ENCODE measurements around the gene PROC.
A peak's percentile ranks its signal among the peaks of the same experiment; 100 is the strongest.
"Not testable (repeated sequence)": the region's sequence is repeated elsewhere in the genome, so short reads cannot be mapped to it uniquely, and the experiment has no call there.

PROC gene

GRCh38 chr2:127427376-127428056 is 9.3 kb downstream of the PROC start:
- no peak for DNase-seq (ENCODE audit: low spot score)

GRCh38 chr2:127428057-127428814 is 10.0 kb downstream of the PROC start:
- DNase-seq (ENCODE audit: low spot score) = no peak

- DNase-seq (ENCODE audit: low spot score) = no peak
These were observed 10.5 kb downstream of the PROC start for GRCh38 chr2:127428815-127429109.

DNA sequence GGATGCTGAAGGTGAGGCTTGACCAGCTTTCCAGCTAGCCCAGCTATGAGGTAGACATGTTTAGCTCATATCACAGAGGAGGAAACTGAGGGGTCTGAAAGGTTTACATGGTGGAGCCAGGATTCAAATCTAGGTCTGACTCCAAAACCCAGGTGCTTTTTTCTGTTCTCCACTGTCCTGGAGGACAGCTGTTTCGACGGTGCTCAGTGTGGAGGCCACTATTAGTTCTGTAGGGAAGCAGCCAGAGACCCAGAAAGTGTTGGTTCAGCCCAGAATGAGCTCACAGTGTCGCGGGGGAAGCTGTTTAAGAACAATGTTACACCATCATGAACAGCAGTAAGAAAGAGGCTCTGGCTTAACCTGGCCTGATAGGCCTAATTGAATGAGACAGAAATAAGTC is 11.1 kb downstream of the PROC start:
- DNase-seq (ENCODE audit: low spot score) = no peak

DNA sequence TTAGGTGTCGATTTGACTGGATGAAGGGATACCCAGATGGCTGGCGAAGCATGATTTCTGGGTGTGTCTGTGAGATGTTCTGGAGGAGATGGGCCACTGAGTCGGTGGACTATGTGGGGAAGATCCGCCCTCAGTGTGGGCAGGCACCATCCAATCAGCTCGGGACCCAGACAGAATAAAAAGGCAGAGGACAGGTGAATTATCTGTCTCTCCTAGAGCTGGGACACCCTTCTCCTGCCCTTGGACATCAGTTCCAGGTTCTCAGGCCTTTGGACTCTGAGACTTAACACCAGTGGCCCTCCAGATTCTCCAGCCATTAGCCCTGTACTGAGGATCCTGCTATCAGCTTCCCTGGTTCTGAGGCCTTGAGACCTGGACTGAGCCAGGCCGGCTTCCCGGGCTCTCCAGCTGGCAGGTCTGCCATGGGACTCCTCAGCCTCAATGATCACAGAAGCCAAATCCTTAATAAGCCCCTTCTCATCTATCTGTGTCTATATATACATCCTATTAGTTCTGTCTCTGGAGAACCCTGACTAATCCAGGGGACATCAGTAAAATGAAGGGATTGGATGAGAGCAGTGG is 11.7 kb downstream of the PROC start:
- DNase-seq (ENCODE audit: low spot score) = no peak

DNA sequence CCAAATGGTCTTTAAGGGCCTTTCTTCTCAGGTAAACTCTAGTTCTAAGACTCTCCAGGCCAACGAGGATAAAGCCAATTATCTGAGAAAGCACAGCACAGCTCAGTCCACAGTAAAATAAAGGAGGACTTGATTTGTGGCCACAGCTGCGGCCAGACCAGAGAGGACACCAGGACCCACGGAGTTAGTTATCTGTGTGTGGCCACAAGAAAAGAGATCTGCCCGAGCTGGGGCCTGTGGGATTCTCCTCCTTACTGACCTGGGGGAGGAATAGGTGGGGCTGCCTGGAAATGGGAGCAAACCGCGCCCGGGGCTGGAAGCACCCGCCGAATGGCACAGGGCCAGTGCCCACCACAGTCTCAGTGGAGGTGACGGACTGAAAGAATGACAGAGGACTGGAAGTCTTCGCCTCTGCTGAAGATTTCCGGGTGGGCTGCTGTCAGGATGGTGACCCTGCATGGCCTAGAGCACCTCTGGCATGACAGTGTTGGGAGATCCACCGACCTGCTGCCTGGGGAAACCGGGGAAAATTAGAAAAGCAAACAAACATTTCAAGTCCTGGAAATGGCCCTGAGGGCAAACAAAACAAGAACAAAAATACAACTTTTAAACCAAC is 13.3 kb downstream of the PROC start:
- no peak for DNase-seq (ENCODE audit: low spot score)

- DNase-seq (ENCODE audit: low spot score) = no peak
These were observed 16.3 kb downstream of the PROC start for GRCh38 chr2:127434515-127434914.

DNA sequence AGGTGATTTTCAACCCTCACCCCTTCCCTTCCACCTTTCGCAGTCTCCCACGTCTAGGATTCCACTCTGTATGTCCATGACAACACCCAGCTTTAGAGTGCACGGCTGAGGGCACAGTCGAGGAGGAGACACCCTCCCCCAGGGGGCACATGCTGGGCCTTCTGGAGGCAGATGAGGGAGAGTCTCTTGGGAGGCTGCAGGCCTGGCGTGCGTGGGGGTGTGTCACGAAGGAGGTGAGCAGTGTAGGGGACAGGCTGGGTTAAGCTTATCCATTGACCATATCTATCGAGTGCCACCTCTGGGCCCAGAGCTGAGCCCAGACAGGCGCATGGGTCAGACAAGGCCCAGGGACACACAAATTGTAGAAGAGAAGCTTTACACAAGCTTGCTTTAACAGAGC is 18.8 kb downstream of the PROC start:
- no peak for DNase-seq (ENCODE audit: low spot score)

GRCh38 chr2:127437781-127438726 is 19.8 kb downstream of the PROC start:
- no peak for DNase-seq (ENCODE audit: low spot score)

DNA sequence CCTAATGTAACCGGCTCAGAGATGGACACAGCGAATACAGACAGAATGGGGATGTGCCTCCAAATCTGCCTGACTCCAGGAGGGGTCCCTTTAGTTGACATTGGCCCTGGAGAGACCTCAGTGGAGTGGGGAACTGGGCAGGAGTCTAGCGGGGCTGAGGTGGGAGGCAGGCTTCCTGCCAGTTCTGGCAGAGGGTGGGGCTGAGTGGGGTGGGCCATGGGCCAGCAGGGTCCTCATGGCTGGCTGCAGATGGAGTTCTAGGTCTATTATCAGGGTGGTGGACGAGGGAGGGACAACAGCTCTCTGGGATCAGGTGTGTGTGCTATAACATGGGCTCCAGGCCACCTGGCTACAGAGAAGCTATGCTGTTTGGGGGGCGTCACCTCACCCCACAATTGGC is 21.1 kb downstream of the PROC start:
- no peak for DNase-seq (ENCODE audit: low spot score)

- DNase-seq (ENCODE audit: low spot score) = no peak
These were observed 30.3 kb downstream of the PROC start for GRCh38 chr2:127448526-127448925.

GRCh38 chr2:127449414-127449813 is 31.2 kb downstream of the PROC start:
- no peak for DNase-seq (ENCODE audit: low spot score)

DNA sequence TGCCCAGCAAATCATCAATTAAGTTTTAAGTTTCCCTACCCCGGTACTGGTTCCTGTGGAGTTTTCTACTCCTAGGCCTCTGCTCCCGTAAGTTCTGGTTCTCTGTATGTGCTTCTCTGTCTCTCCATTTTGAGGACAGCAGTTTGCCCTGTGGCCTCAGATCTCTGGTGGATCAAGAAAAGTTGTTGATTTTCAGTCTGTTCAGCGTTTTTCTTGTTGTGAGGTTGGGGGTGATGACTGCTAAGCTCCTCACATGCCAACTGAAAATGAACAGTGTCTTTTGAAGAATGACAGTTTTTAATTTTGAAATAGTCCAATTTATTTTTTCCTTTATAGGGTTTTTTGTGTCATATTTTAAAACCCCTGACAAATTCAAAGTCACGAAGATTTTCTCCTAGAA is 31.7 kb downstream of the PROC start:
- DNase-seq (ENCODE audit: low spot score) = no peak

- no peak for DNase-seq (ENCODE audit: low spot score)
These were observed 33.8 kb downstream of the PROC start for GRCh38 chr2:127451981-127452380.

GRCh38 chr2:127452423-127452822 is 34.2 kb downstream of the PROC start:
- DNase-seq (ENCODE audit: low spot score) = not testable (repeated sequence)

GRCh38 chr2:127453013-127453391 is 34.8 kb downstream of the PROC start:
- no peak for DNase-seq (ENCODE audit: low spot score)

- DNase-seq (ENCODE audit: low spot score) = peak; percentile 9
These were observed 35.4 kb downstream of the PROC start for GRCh38 chr2:127453392-127454171.

DNA sequence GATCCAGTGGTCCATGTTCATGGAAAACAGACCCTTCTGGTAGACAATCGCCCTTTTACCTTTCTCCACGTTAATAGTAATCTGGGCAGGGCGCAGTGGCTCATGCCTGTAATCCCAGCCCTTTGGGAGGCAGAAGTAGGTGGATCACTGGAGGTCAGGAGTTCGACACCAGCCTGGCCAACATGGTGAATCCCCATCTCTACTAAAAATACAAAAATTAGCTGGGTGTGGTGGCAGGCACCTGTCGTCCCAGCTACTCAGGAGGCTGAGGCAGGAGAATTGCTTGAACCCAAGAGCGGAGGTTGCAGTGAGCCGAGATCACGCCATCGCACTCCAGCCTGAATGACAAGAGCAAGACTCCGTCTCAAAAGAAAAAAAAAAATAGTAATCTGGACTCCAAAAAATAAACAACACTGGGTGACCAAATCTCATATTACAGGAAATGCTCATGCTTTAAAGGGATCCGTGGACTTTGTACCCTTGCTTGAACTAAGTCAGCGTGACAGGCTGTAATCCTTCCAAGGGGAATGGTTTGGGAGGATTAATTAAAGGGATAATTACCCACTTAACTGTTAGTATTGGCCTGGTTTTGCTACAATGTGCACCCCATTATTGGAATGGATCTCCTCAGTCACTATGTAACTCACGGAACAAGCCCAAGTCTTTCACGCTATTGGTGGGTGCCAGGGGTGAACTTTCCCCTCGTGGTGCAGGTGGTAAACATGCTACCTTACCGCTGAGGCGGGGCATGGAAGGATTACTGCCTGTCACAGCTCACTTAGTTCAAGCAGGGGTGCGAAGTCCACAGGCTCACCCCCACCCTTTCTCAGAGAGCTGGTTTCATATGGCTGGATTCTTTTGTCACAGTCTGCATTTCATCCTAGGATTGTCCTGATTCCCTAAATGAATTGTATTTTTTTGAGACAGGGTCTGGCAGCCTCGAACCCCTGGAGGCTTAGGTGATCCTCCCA is 36.7 kb downstream of the PROC start:
- DNase-seq (ENCODE audit: low spot score) = no peak

- DNase-seq (ENCODE audit: low spot score) = no peak
These were observed 37.6 kb downstream of the PROC start for GRCh38 chr2:127455566-127456493.

All from hematopoietic multipotent progenitor cell treated with erythropoietin and hydrocortisone succinate and interleukin-3 and kit ligand, for 15 days (in vitro differentiated cells).